Bronchial epithelial cell (primary cell): ENCODE data around the gene ROBO4. TPM values are rescaled to one million over a fixed set of nuclear protein-coding genes. Genes with fewer than 3 reads are reported as not detected.

Source experiments
- DNase-seq: peaks from one replicate; pipeline ENCODE4 v3.0.0-alpha.2; 2010; ENCODE audit warnings: low read depth
- FAIRE-seq: peaks from 2 replicates; lab custom pipeline; 2011; peaks lifted over from hg19 to GRCh38; lab: Jason Lieb, UNC
- H3K27me3 ChIP-seq: 2 replicates; pipeline ENCODE4 v1.5.1; 2011; ENCODE audit warnings: low read length; ENCODE audit not compliant: control insufficient read depth, insufficient read depth
- H3K36me3 ChIP-seq: 2 replicates; pipeline ENCODE4 v1.5.1; 2011; ENCODE audit warnings: low read length; ENCODE audit not compliant: control insufficient read depth, insufficient read depth
- H3K4me3 ChIP-seq: 2 replicates; pipeline ENCODE4 v1.5.1; 2011; ENCODE audit warnings: mild to moderate bottlenecking, low read depth, low read length, control low read depth
- total RNA-seq: library from RNA; depleted of rRNA; stranded (reverse); fragments of >200 nt; gene quantifications from 2 replicates; pipeline ENCODE4 v1.2.1, GENCODE V29; 2014
- TF ChIP-seq, protein P1 (sequence below): IDR thresholded peaks from 2 replicates; pipeline ENCODE4 v1.5.1; 2011; ENCODE audit warnings: mild to moderate bottlenecking, moderate library complexity, low read length, control low read depth, inconsistent platforms; ENCODE audit not compliant: insufficient read depth, severe bottlenecking

ROBO4 gene
- total RNA-seq, 1 donor from 2014 or later = not detected

DNA sequence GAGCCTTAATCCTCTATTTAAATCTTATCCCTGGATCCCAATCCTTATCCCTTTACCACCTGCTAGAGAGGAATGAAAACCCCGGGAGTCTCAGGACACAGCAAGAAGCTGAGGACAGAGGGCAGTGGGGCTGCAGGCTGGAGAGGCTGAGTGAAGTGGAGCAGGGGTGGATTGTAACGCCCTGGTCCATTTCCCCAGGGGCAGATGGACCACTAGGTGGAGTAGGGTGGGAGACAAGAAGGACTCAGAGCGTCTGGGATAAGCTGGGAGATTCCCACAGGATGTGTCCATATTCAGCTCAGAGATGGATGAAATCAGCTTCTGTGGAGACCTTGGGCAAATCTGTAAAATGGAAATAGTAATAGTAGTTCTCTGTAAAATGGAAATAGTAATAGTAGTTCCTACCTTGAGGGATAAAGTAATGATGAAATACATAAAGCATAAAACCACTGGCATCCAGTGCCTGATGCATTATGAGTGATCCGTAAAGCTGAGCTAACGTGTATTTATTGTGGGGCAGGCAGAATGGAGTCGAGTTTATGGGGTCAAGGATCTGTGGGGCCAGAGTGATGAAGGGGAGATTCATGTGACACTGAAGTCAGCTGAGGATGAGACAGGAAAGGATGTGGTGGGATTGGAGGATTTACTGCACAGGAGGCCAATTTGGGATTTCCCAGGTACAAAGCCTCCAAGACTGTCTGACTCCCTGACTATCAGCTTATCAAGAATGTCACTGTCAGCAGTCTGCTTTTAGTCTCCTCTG lies 1.9 kb upstream of the ROBO4 start:
- DNase-seq = no peak
- TF ChIP-seq, protein P1, sequence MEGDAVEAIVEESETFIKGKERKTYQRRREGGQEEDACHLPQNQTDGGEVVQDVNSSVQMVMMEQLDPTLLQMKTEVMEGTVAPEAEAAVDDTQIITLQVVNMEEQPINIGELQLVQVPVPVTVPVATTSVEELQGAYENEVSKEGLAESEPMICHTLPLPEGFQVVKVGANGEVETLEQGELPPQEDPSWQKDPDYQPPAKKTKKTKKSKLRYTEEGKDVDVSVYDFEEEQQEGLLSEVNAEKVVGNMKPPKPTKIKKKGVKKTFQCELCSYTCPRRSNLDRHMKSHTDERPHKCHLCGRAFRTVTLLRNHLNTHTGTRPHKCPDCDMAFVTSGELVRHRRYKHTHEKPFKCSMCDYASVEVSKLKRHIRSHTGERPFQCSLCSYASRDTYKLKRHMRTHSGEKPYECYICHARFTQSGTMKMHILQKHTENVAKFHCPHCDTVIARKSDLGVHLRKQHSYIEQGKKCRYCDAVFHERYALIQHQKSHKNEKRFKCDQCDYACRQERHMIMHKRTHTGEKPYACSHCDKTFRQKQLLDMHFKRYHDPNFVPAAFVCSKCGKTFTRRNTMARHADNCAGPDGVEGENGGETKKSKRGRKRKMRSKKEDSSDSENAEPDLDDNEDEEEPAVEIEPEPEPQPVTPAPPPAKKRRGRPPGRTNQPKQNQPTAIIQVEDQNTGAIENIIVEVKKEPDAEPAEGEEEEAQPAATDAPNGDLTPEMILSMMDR = no peak

DNA sequence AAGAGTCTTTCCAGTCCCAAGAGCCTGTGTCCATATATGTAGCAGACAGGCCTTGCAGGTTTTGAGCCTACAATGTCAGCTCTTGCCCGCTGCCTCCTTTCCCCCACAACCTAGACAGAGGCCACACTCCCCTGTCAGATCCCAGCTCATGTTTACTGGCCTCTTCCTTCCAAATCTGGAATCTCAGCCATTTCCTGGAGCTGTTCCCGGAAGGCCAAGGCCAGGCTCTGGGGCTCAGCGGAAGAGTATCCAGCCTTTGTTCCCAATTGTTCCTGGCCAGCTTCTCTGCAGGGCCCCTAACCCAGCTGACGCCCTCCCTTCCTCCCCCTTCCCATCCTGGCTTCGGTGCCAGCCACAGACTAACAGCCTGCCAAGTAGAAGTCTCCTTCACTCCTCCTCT lies 1.0 kb upstream of the ROBO4 start:
- H3K27me3 ChIP-seq = no peaks in the 10 kb centered on the region
- no peak for DNase-seq
- no peaks in the 10 kb centered on the region for H3K36me3 ChIP-seq
- FAIRE-seq = no peak
- TF ChIP-seq, protein P1 = no peak
- no peak overlapping the region for H3K4me3 ChIP-seq

More for the DNA sequence above, 1.9 kb upstream of the ROBO4 start:
- no peak for FAIRE-seq
- Histone ChIP-seq H3K4me3 (no peak overlapping the region), H3K27me3 (no peaks in the 10 kb centered on the region), H3K36me3 (no peaks in the 10 kb centered on the region)

DNA sequence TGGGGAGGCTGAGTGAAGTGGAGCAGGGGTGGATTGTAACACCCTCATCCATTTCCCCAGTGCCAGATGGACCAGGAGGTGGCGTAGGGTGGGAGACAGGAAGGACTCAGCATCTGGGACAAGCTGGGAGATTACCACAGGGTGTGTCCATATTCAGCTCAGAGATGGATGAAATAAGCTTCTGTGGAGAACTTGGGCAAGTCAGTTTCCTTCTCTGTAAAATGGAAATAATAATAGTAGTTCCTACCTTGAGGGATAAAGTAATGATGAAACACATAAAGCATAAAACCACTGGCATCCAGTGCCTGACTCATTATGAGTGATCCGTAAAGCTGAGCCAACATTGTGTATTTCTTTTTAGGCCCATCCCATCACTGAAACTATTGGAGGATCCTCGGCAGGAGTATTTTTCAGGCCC lies 607 bp upstream of the ROBO4 start:
- H3K36me3 ChIP-seq = no peaks in the 10 kb centered on the region
- H3K27me3 ChIP-seq = no peaks in the 10 kb centered on the region
- no peak overlapping the region for H3K4me3 ChIP-seq
- DNase-seq (peak; percentile 95), FAIRE-seq (peak; percentile 75)
- TF ChIP-seq, protein P1 = no peak

DNA sequence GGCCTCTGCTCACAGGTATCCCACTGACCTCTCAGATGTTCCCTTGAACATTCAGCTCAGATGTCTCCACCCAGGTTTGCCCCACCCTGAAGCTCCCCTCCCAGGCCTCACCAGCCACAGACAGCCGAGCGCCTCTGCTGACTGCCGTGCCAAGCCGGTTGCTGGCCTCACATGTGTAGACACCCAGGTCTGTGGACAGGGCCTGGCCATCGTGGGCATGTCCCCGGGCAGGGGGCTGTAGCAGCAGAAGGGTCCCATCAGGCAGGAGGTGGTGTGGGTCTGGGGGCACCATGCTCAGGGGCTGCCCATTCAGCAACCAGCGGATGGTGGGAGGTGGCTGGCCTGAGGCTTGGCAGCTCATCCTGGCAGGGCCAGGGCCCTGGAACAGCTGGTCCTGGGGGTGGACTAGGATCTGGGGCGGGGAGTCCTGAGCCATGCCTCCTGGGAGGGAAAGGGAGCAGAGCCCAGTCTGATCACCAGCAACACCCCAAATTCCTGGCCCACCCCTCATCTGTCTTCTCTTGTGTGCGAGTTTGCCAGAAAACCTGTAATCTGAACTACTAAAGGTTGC lies 759 bp downstream of the ROBO4 start:
- Histone ChIP-seq H3K36me3 (no peaks in the 10 kb centered on the region), H3K4me3 (no peak overlapping the region), H3K27me3 (no peaks in the 10 kb centered on the region)
- FAIRE-seq (no peak), DNase-seq (no peak)
- TF ChIP-seq, protein P1 = no peak

DNA sequence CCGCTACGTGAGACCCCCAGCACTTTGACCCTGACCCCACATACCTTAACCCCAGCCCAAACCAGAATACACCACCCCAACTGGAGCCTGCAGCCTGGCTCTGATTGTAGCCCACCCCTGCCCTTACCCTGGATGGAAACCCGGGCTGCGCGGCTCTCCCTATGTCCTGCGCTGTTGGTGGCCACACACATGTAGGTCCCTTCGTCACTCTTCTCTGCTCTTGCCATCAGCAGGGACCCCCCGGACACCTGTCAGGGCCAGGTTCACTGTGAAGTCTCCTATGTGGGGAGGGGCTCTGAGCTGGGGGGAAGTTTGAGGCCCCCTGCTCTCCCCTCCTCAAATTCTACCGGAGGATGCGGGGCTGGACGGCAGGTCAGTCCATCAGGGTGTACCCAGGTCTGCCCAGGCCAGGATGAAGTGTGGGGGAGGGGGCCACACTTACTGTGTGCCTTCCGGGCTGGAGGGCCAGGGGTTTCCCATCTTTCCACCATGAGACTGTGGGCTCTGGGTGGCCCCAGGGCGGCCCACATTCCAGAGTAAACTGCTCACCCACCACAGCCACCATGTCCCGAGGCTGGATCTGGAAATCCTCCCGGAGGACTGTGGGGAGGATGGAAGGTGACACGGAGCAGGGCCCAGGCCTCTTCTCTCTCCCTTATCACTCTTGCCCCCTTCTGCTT lies 1.5 kb downstream of the ROBO4 start:
- DNase-seq (no peak), FAIRE-seq (no peak)
- Histone ChIP-seq H3K36me3 (no peaks in the 10 kb centered on the region), H3K27me3 (no peaks in the 10 kb centered on the region), H3K4me3 (no peak overlapping the region)
- TF ChIP-seq, protein P1 = no peak
